B cell (primary cell): ENCODE results near the gene CBLN3.

Experiments
- CTCF ChIP-seq: fragments of 200-600 bp; IDR thresholded peaks from one replicate; pipeline ENCODE4 v1.8.0; 2022; ENCODE audit warnings: antibody characterized with exemption, mild to moderate bottlenecking
- EZH2 ChIP-seq: IDR thresholded peaks from 2 replicates; pipeline ENCODE4 v1.6.1; 2012; ENCODE audit warnings: borderline replicate concordance, low read depth, mild to moderate bottlenecking, moderate library complexity, low read length; ENCODE audit not compliant: insufficient read depth, poor library complexity, severe bottlenecking

DNA sequence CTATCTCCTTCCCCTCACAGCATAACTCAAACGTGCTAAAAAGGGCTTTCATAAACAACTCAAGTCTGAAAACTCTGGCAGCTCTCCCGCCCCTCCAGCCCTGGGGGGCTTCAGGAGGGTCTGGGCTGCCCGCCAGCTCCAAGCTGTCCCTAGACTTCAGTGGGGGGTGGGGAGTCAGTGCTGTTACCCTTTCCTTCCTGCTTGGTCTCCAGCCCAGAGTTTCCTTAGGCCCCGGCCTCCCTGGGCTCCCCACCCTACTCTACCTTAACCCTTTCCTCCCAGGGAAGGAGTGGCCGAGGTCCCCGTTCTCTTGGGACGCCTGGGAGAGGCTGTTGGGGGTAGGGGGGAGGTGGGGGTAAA lies 31.2 kb downstream of the CBLN3 start:
- TF ChIP-seq CTCF (no peak), EZH2 (no peak)
